Upper lobe of right lung (tissue), 1 donor: ENCODE data around the gene BDKRB1. TPM values are rescaled to one million over a fixed set of nuclear protein-coding genes. Genes with fewer than 3 reads are reported as not detected.

Source experiments
- ATAC-seq: fragments of 200-7000 bp; cut with Tn5 transposase; one replicate; pipeline ENCODE4 v1.9.1; 2020; ENCODE audit warnings: mild to moderate bottlenecking, moderate library complexity
- DNase-seq: peaks from one replicate; pipeline ENCODE4 v3.0.0-alpha.2; 2020
- H3K27ac ChIP-seq: fragments of 200-600 bp; one replicate; pipeline ENCODE4 v1.8.0; 2022
- H3K27me3 ChIP-seq: fragments of 200-600 bp; one replicate; pipeline ENCODE4 v1.8.0; 2022; ENCODE audit warnings: mild to moderate bottlenecking
- H3K36me3 ChIP-seq: fragments of 200-600 bp; one replicate; pipeline ENCODE4 v1.8.0; 2022
- H3K4me1 ChIP-seq: fragments of 200-600 bp; one replicate; pipeline ENCODE4 v1.8.0; 2022
- H3K4me3 ChIP-seq: fragments of 200-600 bp; one replicate; pipeline ENCODE4 v1.8.0; 2022; ENCODE audit warnings: mild to moderate bottlenecking
- H3K9me3 ChIP-seq: fragments of 200-600 bp; one replicate; pipeline ENCODE4 v1.8.0; 2022
- intact Hi-C: fragments of 100-400 bp; cut with DNase I; formaldehyde crosslinking; loops from one replicate; pipeline ENCODE4 v1.11.0; 2022
- total RNA-seq: library from RNA; stranded (reverse); fragmentation: NEBNext Ultra II Directional; extraction: Animal tissue kit (Norgen Biotek cat#: 25700); gene quantifications from one replicate; pipeline ENCODE4 v1.2.1, GENCODE V29; 2021
- TF ChIP-seq, protein P1 (sequence below): fragments of 200-600 bp; IDR thresholded peaks from one replicate; pipeline ENCODE4 v1.8.0; 2022; ENCODE audit warnings: antibody characterized with exemption
- donor health status: DM: no; HTN: yes; CAD: no; lungs with severe emphysema.

Gene BDKRB1
- total RNA-seq, 1 donor from 2014 or later, result not detected

DNA sequence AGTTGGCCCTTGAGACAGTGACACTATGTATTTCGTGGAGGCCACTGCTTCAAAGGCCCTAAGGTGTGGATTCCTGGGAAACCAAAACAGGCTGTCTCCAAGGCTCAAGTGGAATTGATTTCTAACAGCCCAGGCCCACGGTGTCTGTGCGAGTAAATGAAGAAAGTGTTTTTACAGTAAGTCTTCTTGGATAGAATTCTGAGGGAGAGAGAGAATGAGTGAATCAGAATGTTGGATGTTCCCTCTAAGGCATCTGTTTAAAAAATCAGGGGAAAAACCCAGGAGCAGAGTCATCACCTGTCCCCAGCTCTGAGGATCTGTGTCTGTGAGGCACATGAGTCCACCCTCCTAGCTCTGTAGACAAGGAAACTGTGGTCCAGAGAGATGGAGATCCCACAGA lies 22.3 kb upstream of the BDKRB1 start:
- Histone ChIP-seq H3K4me1 (no peaks in the 10 kb centered on the region), H3K36me3 (no peaks in the 10 kb centered on the region), H3K4me3 (no peak overlapping the region), H3K9me3 (no peaks in the 10 kb centered on the region), H3K27me3 (no peaks in the 10 kb centered on the region), H3K27ac (no peak overlapping the region)
- TF ChIP-seq, protein P1, sequence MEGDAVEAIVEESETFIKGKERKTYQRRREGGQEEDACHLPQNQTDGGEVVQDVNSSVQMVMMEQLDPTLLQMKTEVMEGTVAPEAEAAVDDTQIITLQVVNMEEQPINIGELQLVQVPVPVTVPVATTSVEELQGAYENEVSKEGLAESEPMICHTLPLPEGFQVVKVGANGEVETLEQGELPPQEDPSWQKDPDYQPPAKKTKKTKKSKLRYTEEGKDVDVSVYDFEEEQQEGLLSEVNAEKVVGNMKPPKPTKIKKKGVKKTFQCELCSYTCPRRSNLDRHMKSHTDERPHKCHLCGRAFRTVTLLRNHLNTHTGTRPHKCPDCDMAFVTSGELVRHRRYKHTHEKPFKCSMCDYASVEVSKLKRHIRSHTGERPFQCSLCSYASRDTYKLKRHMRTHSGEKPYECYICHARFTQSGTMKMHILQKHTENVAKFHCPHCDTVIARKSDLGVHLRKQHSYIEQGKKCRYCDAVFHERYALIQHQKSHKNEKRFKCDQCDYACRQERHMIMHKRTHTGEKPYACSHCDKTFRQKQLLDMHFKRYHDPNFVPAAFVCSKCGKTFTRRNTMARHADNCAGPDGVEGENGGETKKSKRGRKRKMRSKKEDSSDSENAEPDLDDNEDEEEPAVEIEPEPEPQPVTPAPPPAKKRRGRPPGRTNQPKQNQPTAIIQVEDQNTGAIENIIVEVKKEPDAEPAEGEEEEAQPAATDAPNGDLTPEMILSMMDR, result no peak
- no peak for ATAC-seq
- intact Hi-C loops, result no loop called here
- DNase-seq, result no peak

GRCh38 chr14:96235426-96235825 lies 20.6 kb upstream of the BDKRB1 start:
- Histone ChIP-seq H3K4me3 (no peak overlapping the region), H3K27me3 (no peaks in the 10 kb centered on the region), H3K36me3 (no peaks in the 10 kb centered on the region), H3K27ac (no peak overlapping the region), H3K9me3 (no peaks in the 10 kb centered on the region), H3K4me1 (no peaks in the 10 kb centered on the region)
- DNase-seq (no peak), ATAC-seq (no peak)
- TF ChIP-seq, protein P1, result no peak
- intact Hi-C loops, result no loop called here

- ATAC-seq, result no peak
- TF ChIP-seq, protein P1, result no peak
- peak; percentile 13 for DNase-seq
- Histone ChIP-seq H3K27me3 (no peaks in the 10 kb centered on the region), H3K9me3 (no peaks in the 10 kb centered on the region), H3K27ac (no peak overlapping the region), H3K36me3 (no peaks in the 10 kb centered on the region), H3K4me1 (no peaks in the 10 kb centered on the region), H3K4me3 (no peak overlapping the region)
- intact Hi-C loops, result no loop called here
Measured at GRCh38 chr14:96237641-96238040, 18.4 kb upstream of the BDKRB1 start.

DNA sequence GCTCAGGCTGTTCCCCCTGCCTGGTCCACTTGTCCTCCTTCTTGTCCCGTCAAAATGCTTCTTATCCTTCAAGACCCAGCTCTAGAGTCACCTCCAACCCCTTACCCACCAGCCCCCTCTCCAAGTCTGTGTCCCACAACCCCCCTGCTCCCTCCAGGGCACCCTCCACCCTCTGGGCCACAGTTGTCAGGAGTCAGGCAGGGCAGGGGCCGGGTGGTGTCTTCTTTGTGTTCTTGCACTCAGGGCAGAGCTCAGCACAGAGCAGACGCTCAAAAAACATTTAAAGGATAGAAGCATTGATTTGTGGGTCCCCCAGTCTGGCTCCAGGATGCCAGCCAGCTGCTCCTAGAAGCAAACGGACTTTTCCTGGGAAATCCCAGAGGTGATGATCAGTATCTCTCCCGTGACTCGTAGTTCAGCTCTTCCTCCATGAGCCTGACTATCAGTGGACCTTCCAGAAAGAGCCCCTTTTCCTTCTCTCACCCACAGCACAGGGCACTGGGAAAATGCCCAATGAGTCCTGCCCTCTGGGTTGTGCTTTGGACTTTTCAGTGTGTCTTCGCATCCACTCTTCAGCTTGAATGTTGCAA lies 17.2 kb upstream of the BDKRB1 start:
- Histone ChIP-seq H3K4me1 (no peaks in the 10 kb centered on the region), H3K27ac (no peak overlapping the region), H3K4me3 (no peak overlapping the region), H3K36me3 (no peaks in the 10 kb centered on the region), H3K27me3 (no peaks in the 10 kb centered on the region), H3K9me3 (no peaks in the 10 kb centered on the region)
- no peak for ATAC-seq
- TF ChIP-seq, protein P1, result no peak
- intact Hi-C loops, result no loop called here
- no peak for DNase-seq

GRCh38 chr14:96239711-96240141 lies 16.3 kb upstream of the BDKRB1 start:
- H3K27me3 ChIP-seq, result no peaks in the 10 kb centered on the region
- H3K27ac ChIP-seq, result no peak overlapping the region
- intact Hi-C loops, result no loop called here
- H3K9me3 ChIP-seq, result no peaks in the 10 kb centered on the region
- ATAC-seq, result peak; percentile 34
- TF ChIP-seq, protein P1, result no peak
- H3K36me3 ChIP-seq, result no peaks in the 10 kb centered on the region
- H3K4me3 ChIP-seq, result no peak overlapping the region
- DNase-seq, result no peak
- no peaks in the 10 kb centered on the region for H3K4me1 ChIP-seq

DNA sequence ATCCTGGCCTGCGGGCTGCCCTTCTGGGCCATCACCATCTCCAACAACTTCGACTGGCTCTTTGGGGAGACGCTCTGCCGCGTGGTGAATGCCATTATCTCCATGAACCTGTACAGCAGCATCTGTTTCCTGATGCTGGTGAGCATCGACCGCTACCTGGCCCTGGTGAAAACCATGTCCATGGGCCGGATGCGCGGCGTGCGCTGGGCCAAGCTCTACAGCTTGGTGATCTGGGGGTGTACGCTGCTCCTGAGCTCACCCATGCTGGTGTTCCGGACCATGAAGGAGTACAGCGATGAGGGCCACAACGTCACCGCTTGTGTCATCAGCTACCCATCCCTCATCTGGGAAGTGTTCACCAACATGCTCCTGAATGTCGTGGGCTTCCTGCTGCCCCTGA lies 15.4 kb upstream of the BDKRB1 start:
- no peak overlapping the region for H3K27ac ChIP-seq
- no peaks in the 10 kb centered on the region for H3K36me3 ChIP-seq
- DNase-seq (no peak), ATAC-seq (no peak)
- no peaks in the 10 kb centered on the region for H3K4me1 ChIP-seq
- no peak overlapping the region for H3K4me3 ChIP-seq
- TF ChIP-seq, protein P1, result no peak
- H3K27me3 ChIP-seq, result no peaks in the 10 kb centered on the region
- intact Hi-C loops, result no loop called here
- no peaks in the 10 kb centered on the region for H3K9me3 ChIP-seq
